Spleen (tissue), 11 donors: ENCODE results near the gene MEIS3. TPM values are rescaled to one million over a fixed set of nuclear protein-coding genes. Genes with fewer than 3 reads are reported as not detected.

Source experiments
- DNase-seq: peaks from one replicate; pipeline ENCODE4 v3.0.0-alpha.2; 2020
- H3K27ac ChIP-seq, 8 donors: fragments of 200-600 bp; sonication (generic) in 7 of 8; 1 replicate in 4 of 8; 2 replicates in 4 of 8; pipeline versions ENCODE4 v1.5.0 to v1.8.0; 2016 to 2021; ENCODE audit warnings: inconsistent platforms in 4 of 8, mild to moderate bottlenecking in 4 of 8, moderate library complexity in 1 of 8
- H3K27me3 ChIP-seq, 7 donors: fragments of 200-600 bp; sonication (generic) in 6 of 7; replicated peaks in 1 of 7; 1 replicate in 4 of 7; 2 replicates in 3 of 7; pipeline versions ENCODE4 v1.5.0 to v1.8.0; 2016 to 2021; ENCODE audit warnings: inconsistent platforms in 3 of 7, mild to moderate bottlenecking in 1 of 7
- H3K36me3 ChIP-seq, 6 donors: fragments of 200-600 bp; sonication (generic) in 5 of 6; 1 replicate in 4 of 6; 2 replicates in 2 of 6; pipeline versions ENCODE4 v1.5.0 to v1.8.0; 2016 to 2021; ENCODE audit warnings: inconsistent platforms in 2 of 6
- H3K4me1 ChIP-seq, 6 donors: fragments of 200-600 bp; sonication (generic) in 5 of 6; 1 replicate in 3 of 6; 2 replicates in 3 of 6; pipeline versions ENCODE4 v1.5.0 to v1.8.0; 2016 to 2021; ENCODE audit warnings: inconsistent platforms in 3 of 6
- H3K4me3 ChIP-seq, 8 donors: fragments of 200-600 bp; sonication (generic) in 7 of 8; 1 replicate in 4 of 8; 2 replicates in 4 of 8; pipeline versions ENCODE4 v1.5.0 to v1.8.0; 2016 to 2021; ENCODE audit warnings: inconsistent platforms in 4 of 8, mild to moderate bottlenecking in 4 of 8, moderate library complexity in 2 of 8
- H3K9me3 ChIP-seq, 8 donors: fragments of 200-600 bp; sonication (generic) in 7 of 8; 1 replicate in 4 of 8; 2 replicates in 4 of 8; pipeline versions ENCODE4 v1.5.0 to v1.8.0; 2016 to 2021; ENCODE audit warnings: inconsistent platforms in 4 of 8
- POLR2A ChIP-seq, 3 donors: fragments of 450-650 bp; IDR thresholded peaks; one replicate each; pipeline ENCODE4 v1.5.1; 2017; ENCODE audit warnings: antibody characterized with exemption in 3 of 3, mild to moderate bottlenecking in 1 of 3
- POLR2AphosphoS5 ChIP-seq, 3 donors: sonication (generic); formaldehyde crosslinking; IDR thresholded peaks; one replicate each; pipeline ENCODE4 v1.5.1; 2017; ENCODE audit warnings: antibody characterized with exemption in 3 of 3
- WGBS, 5 donors: extraction: QIAGEN DNeasy Blood & Tissue Kit in 3 of 5; methylation state at CpG; one replicate each; pipeline versions ENCODE4 v1.1.5 to v1.1.7; 2013 to 2018; 5-methylcytosine and 5-hydroxymethylcytosine counted together
- intact Hi-C: fragments of 100-400 bp; cut with DNase I; formaldehyde crosslinking; loops from one replicate; pipeline ENCODE4 v1.15.0; 2023; ENCODE audit warnings: low total_unique reads
- polyA plus RNA-seq, 3 donors: library from polyadenylated mRNA; stranded (reverse); fragments of 200-250 nt; gene quantifications; one replicate each; pipeline ENCODE4 v1.2.1, GENCODE V29; 2013
- total RNA-seq, 7 donors: library from RNA; depleted of rRNA in 3 of 7; stranded (reverse); fragments of >200 nt in 3 of 7; fragmentation: NEBNext Ultra II Directional in 4 of 7; extraction: Animal tissue kit (Norgen Biotek cat#: 25700) in 4 of 7; gene quantifications; one replicate each; pipeline versions ENCODE4 v1.1.0 to v1.2.1, GENCODE V29; 2016 to 2021
- TF ChIP-seq, protein P1 (sequence below), 11 experiments: fragments of 200-600 bp in 7 of 11; fragments of 450-650 bp in 4 of 11; sonication (generic) in 4 of 11; IDR thresholded peaks in 8 of 11; conservative IDR thresholded peaks in 3 of 11; 1 replicate in 7 of 11; 2 replicates in 4 of 11; pipeline versions ENCODE4 v1.4.0 to v1.8.0; 2016 to 2021; ENCODE audit warnings: antibody characterized with exemption in 11 of 11, inconsistent platforms in 4 of 11, mild to moderate bottlenecking in 1 of 11
- donor health status: healthy with polysubstance abuse.
- donor health status: DM: no; HTN: no; CAD: no; lungs with moderate emphysema.
- donor health status: DM: no; HTN: no; CAD: no.
- donor health status: Bipolar disorder and iron deficiency.
- donor health status: healthy.
- donor health status: DM: no; HTN: no; CAD: no.
- donor health status: DM: yes; HTN: yes; CAD: no.

Gene MEIS3
- total and polyA plus RNA-seq, 10 donors = 4.3 to 10.4 (median 7.1) TPM

GRCh38 chr19:47421244-47421786 lies 2.0 kb upstream of the MEIS3 start:
- intact Hi-C loops = no loop called here
- H3K27me3 ChIP-seq = peaks cover 4 to 100% (median 88%) of the 10 kb centered on the region in 7 donors
- no peaks in the 10 kb centered on the region for H3K9me3 ChIP-seq
- H3K4me1 ChIP-seq = peaks cover 0 to 48% (median 14%) of the 10 kb centered on the region in 6 donors
- WGBS, 5 donors = 8 to 12% (median 9%) methylated on average over 7 to 16 of the region's 16 CpGs
- no peak for DNase-seq
- H3K27ac ChIP-seq = no peak overlapping the region
- H3K4me3 ChIP-seq = no peak overlapping the region
- TF ChIP-seq POLR2AphosphoS5 (IDR thresholded peaks at IDR 0.05) (no peak), POLR2A (IDR thresholded peaks at IDR 0.05) (no peak)
- TF ChIP-seq, protein P1, sequence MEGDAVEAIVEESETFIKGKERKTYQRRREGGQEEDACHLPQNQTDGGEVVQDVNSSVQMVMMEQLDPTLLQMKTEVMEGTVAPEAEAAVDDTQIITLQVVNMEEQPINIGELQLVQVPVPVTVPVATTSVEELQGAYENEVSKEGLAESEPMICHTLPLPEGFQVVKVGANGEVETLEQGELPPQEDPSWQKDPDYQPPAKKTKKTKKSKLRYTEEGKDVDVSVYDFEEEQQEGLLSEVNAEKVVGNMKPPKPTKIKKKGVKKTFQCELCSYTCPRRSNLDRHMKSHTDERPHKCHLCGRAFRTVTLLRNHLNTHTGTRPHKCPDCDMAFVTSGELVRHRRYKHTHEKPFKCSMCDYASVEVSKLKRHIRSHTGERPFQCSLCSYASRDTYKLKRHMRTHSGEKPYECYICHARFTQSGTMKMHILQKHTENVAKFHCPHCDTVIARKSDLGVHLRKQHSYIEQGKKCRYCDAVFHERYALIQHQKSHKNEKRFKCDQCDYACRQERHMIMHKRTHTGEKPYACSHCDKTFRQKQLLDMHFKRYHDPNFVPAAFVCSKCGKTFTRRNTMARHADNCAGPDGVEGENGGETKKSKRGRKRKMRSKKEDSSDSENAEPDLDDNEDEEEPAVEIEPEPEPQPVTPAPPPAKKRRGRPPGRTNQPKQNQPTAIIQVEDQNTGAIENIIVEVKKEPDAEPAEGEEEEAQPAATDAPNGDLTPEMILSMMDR (IDR thresholded peaks at IDR 0.05 in 8 of 11, conservative IDR thresholded peaks at IDR 0.05 in 3 of 11) = no peak
- no peaks in the 10 kb centered on the region for H3K36me3 ChIP-seq

GRCh38 chr19:47419789-47420188 lies 462 bp upstream of the MEIS3 start:
- H3K27me3 ChIP-seq = peaks cover 4 to 100% (median 83%) of the 10 kb centered on the region in 7 donors
- H3K36me3 ChIP-seq = no peaks in the 10 kb centered on the region
- no peak overlapping the region for H3K27ac ChIP-seq
- no peak overlapping the region for H3K4me3 ChIP-seq
- peaks cover 0 to 48% (median 14%) of the 10 kb centered on the region in 6 donors for H3K4me1 ChIP-seq
- WGBS, 5 donors = 7 to 17% (median 10%) methylated on average over 14 to 19 of the region's 19 CpGs
- H3K9me3 ChIP-seq = no peaks in the 10 kb centered on the region
- intact Hi-C loops = no loop called here
- TF ChIP-seq, protein P1 (IDR thresholded peaks at IDR 0.05 in 8 of 11, conservative IDR thresholded peaks at IDR 0.05 in 3 of 11) = no peak
- TF ChIP-seq POLR2AphosphoS5 (IDR thresholded peaks at IDR 0.05) (no peak), POLR2A (IDR thresholded peaks at IDR 0.05) (no peak)
- DNase-seq = no peak

DNA sequence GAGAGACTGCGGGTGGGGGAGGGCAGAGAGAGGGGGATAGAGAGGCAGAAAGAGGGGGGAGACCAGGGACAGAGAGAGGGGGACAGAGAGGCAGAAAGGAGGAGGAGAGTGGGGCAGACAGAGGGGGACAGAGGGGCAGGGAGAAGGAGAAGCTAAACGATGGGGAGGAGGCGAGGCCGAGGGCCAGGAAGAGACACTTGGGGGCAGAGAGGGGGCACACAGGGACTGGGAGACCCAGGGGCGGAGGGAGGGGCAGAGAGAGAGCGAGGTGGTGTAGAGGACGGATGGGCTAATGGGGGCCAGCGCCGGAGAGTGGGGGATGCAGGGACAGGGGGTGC lies 666 bp downstream of the MEIS3 start:
- intact Hi-C loops = no loop called here

More for the DNA sequence above, 666 bp downstream of the MEIS3 start:
- H3K27ac ChIP-seq = no peak overlapping the region
- H3K36me3 ChIP-seq = peaks cover 0 to 5% (median 0%) of the 10 kb centered on the region in 6 donors
- H3K4me3 ChIP-seq = peak overlapping the region in 5 of 8 donors; percentile 14 to 63 (median 37)
- WGBS, 5 donors = 0 to 2% (median 1%) methylated on average over 4 to 9 of the region's 9 CpGs
- peaks cover 0 to 48% (median 14%) of the 10 kb centered on the region in 6 donors for H3K4me1 ChIP-seq
- peaks cover 4 to 100% (median 74%) of the 10 kb centered on the region in 7 donors for H3K27me3 ChIP-seq
- TF ChIP-seq, protein P1 (IDR thresholded peaks at IDR 0.05 in 8 of 11, conservative IDR thresholded peaks at IDR 0.05 in 3 of 11) = no peak
- no peak for TF ChIP-seq POLR2A (IDR thresholded peaks at IDR 0.05)
- no peak for TF ChIP-seq POLR2AphosphoS5 (IDR thresholded peaks at IDR 0.05)
- DNase-seq = no peak
- no peaks in the 10 kb centered on the region for H3K9me3 ChIP-seq
